HG03460 (cell line): ENCODE data around the gene ENDOD1.
"Not testable (repeated sequence)": the region's sequence is repeated elsewhere in the genome, so short reads cannot be mapped to it uniquely, and the experiment has no call there.

Source experiments
- ATAC-seq: cut with Tn5 transposase; IDR thresholded peaks from one replicate; pipeline ENCODE4 v1.9.1; 2021; ENCODE audit not compliant: unreplicated experiment

The ENDOD1 gene

DNA sequence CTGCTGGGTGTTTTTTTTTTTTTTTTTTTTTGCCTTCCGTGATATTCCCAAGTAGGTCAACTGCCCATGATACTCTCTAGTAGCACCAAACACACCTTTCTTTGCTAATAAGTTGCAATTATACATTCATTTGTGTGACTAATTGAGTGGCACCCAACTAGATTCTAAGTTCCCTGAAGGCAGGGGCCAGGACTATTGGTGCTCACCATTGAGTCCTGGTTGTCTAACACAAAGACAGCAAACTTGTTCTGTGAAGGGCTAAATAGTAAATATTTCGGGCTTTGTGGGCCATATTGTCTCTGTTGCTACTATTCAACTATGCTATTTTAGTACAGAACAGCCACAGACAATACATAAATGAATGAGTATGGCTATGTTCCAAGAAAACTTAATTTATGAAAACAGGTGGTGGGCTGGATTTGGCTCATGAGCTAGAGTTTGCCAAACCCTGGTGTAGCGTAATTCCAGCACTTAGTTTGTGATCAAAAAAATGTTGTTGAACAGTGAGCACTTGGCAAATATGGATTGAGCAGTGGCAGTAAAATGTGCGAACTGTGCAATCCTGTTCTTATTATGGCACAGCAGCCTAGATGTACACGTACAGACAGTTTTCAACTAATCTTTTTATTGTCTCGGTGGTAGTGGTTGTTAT is 11.3 kb downstream of the ENDOD1 start:
- ATAC-seq, result no peak

DNA sequence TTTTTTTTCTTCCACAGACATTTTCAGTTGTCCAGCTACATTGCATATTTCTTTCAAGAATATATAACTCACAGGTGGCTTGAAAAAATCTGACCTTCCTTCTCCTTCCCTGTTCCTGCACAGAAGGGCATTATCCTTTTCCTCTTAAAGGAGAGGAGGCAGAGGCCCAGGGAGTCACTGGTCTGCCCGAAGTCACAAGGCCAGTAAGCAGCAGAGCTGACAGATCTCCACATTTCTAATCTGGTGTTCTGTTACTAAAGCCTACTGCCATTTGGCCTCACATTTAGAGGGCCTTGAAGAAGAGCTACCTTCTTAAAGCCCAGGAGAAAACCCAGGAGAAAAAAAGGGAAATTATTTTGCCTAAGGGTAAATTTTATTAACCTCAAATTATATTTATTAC is 12.3 kb downstream of the ENDOD1 start:
- no peak for ATAC-seq

DNA sequence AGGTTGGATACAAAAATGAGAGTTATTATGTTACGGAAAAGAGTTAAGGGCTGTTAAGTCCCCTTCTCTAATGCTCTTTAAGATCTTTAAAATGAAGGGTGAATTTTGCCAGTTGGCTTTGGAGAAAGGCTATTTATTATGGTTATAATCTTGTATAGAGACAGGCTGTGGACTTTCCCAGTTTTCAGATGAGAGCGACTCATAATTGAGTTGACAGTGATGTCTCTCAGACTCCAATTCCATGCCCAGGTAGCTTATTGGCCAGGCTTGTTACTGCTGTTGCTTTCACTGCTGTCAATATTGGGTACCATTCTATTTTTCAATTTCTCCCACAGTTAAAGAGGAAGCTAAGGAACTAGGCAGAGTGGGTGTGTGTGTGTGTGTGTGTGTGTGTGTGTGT is 13.1 kb downstream of the ENDOD1 start:
- no peak for ATAC-seq

DNA sequence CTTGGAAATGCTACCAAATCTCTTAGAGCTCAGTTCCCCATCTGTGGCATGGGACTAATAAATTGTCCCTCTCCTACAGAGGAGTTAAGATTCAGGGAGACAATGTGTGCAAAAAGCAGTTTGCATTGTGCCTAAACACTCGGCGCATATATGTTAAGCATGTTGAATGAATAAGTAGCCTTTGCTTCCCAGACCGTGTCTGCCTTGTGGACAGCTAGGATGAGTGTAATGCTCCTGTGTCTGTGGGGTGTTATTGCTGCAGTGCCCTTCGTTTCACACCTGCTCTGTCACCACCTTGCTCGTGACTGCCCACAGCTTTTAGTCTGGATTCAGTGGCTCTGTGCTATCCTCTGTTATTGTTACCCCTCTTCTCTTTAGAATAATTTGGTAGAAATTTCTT is 14.1 kb downstream of the ENDOD1 start:
- no peak for ATAC-seq

DNA sequence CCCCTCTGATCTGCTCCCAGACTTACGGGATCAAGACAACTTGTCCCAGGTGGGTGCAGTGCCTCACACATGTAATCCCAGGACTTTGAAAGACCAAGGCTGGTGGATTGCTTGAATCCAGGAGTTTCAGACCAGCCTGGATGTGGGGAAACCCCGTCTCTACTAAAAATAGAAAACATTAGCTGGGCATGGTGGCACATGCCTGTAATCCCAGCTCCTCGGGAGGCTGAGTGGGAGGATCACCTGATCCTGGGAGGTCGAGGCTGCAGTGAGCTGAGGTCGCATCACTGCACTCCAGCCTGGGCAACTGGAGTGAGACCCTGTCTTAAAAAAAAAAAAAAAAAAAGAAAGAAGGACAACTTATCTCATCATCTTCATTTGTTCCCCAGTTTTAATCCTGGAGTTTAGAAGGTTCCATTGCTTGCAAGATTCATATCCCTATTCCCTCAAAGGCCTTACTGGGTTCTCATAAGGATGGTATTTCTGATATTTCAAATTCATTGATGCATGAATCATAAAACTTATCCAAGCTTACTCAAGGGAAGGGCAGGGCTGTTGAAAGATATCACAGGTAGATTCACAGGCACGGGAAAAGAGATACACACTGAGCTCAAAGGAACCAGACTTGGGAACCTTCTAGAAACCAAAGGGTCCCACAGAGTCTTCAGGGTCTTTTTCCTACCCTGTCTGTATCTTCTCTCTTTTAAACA is 14.6 kb downstream of the ENDOD1 start:
- no peak for ATAC-seq

DNA sequence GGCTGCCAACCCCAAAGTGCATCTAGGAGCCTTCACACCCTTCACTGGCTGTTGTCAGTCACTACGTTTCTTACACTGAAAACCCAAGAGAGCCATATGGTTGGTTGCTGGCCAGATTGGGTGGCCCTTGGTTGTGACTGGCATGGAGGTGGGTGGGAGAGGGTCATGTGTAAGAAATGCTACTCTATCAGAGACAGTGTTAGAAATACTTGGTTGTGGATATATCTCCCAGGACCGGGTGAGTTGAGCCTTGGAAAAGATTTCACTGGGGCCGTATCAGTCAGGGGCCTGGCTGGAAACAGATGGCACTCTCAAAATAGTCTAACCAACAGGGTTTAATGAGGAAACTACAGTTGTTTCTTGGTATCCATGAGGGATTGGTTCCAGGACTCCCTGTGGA is 15.2 kb downstream of the ENDOD1 start:
- no peak for ATAC-seq

DNA sequence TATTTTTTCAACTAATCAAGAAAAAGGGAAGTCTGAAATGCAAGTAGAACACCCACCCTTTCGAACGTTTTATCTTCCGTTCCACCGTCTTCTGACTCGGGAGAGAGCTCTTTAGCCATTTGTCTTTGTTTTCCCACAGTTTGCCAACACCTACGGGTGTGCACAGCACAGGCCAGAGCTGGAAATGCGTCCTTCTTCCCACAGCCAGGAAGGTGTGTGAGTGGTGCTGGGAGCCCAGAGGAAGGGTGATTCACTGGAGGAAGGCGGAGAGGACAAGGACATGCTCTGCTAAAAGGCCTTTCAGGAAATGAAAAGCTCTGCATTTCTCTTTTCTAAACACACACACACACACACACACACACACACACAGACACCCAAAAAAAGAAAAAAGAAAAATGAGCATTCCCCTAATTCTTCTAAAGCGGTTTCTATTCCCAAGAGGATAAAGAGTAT is 18.5 kb downstream of the ENDOD1 start:
- no peak for ATAC-seq

DNA sequence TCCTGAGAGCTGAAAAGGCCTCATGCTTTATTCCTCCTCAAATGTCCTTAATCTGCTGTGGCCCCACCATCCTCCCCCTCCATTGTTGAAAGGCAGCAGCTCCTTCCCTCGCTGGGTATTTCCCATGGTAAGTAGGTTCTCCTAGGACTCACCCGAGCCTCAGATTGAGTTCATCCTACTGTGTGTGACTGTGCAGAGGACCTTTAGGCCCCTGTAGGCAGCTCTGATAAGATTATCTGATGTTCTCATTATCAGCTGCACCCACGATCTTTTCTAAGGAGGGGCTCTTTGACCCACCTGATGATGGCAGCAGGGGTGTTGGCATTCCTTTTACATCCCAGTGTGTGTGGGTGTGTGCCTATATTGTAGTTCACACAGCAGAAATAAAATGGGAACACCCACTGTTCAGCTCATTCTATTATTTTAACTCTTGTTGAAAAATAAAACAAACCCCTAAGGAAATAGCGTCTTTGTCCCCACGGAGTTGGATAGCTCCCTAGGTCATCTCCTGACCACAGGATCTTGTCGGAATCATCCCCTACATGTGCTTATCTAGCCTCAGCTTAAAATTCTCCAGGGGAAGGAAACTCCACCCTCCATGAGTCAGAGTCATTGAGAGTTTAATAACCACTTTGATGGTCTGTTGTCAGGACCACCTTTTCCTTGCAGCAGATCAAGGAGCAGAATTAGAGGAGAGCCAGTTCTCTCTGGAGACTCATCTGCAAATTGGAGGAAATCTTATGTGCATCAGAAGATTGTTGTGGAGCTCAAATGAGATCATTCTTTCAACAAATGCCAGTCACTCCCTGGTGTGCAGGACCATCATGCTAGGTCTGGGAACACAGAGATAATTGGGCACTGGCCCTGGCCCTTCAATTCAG is 19.3 kb downstream of the ENDOD1 start:
- no peak for ATAC-seq

DNA sequence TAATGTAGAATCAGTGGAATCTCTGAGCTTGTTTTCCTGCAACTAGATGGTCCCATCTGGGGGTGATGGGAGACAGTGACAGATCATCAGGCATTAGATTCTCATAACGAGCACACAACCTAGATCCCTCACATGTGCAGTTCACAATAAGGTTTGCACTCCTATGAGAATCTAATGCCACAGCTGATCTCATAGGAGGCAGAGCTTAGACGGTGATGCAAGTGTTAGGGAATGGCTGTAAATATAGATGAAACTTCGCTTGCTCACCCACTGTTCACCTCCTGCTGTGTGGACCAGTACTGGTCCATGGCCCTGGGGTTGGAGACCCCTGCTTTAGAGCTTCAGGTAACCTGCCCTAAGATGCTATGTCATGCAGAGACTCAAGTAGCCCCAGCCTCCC is 21.8 kb downstream of the ENDOD1 start:
- not testable (repeated sequence) for ATAC-seq

DNA sequence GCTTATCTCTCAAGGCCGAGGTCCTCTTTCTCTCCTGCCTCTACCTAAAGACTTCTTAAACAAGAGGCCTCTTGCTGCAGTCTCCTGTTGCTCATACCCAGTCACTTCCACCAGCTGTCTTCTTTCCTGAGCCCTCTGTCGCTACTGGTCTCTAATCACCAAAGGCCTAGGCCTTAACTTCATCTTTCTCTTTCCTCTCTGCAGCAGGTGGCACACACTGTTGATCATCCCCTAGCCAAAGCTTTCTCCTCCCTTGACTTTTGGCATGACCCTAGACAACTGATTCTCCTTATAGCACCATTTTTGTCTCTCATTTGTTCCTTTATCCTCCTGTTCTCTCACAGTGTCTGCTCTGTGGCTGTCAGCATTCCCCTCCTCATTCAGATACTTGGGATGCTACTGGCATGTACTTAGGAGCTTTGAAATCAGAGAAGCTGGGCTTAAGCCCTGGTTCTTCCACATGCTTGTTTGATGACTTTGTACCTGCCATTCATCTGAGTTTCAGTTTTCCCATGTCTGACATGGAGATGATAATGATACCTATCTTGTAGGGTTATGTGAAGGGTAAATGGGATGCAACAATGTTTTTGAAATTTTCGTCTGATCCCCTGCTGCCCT is 22.4 kb downstream of the ENDOD1 start:
- no peak for ATAC-seq

DNA sequence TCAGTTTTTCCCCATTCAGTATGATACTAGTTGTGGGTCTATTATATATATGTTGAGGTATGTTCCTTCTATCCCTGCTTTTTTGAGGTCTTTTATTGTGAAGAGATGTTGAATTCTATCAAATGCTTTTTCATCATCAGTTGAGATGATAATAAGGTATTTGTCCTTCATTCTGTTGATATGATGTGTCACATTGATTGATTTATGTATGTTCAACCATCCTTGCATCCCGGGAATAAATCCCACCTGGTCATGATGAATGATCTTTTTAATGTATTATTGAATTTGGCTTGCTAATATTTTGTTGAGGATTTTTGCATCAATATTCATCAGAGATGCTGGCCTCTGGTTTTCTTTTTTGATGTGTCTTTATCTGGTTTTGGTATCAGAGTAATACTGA is 26.0 kb downstream of the ENDOD1 start:
- no peak for ATAC-seq

DNA sequence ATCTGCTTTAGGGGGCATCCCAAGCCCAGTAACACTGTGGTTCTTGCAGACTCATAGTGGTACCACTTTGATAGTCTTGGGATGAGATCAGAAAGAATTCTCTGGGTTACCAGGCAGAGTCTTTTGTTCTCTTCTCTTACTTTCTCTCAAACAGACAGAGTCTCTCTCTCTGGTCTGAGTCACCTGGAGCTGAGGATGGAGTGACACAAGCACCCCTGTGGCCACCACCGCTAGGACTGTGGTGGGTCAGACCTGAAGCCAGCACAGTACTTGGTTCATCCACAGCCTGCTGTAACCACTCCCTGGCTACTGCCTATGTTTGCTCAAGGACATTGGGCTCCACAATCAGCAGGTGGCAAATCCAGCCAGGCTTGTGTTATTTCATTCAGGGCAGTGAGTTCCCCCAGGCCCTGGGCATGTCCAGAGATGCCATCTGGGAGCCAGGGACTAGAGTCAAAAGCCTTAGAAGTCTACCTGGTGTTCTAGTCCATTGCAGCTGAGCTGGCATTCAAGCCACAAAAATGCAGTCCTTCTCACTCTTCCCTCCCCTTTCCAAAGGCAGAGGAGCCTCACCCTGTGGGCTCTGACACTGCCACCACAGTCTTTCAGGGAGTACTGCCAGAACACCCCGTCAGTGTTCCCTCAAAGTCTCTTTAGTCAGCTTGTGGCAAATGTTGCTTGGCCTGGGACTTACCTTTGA is 29.9 kb downstream of the ENDOD1 start:
- ATAC-seq, result no peak

DNA sequence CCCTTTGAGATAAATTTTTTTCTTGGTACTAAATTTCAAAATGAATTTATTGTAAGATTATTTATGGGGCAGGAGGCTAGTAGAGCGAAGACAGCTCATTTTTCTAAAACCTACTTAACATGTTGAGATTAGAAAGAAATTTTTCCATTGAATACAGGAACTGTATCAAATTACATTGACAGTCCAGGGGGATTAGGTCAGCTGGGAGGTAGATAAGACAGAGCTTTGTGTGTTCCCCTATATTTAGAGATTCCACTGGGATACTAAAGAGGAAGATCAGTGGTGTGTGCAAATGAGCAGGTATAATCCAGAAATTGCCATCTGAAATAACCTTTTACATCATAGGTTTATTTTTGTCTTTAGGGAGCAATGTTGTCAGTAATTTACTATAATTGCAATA is 32.1 kb downstream of the ENDOD1 start:
- no peak for ATAC-seq

DNA sequence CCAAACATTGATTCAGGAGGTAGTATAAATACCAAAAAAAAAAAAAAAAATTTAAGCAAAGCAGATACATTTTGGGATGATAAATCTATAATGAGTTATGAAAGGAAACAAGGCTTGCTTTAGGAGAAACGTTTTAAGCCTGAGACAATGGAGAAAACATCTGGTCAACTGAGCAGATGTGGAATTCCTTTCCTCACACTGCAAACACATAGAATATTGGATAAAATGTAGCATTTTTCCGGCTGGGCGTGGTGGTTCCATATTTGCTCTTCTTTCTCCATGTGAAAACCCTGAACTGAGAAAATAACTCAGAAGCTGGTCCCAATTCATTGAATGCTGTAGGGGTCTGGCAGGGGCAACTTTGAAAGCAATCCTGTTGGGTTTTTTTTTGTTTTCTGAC is 33.9 kb downstream of the ENDOD1 start:
- no peak for ATAC-seq

DNA sequence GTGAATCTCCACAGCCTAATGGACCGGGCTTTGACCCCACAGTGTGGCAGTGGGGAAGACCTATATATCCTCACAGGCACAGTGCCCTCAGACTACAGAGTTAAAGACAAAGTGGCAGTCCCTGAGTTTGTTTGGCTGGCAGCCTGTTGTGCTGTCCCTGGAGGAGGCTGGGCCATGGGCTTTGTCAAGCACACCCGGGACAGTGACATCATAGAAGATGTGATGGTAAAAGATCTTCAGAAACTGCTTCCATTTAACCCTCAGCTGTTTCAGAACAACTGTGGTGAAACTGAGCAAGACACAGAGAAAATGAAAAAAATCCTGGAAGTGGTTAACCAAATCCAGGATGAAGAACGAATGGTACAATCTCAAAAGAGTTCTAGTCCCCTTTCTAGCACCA is 39.0 kb downstream of the ENDOD1 start:
- no peak for ATAC-seq

DNA sequence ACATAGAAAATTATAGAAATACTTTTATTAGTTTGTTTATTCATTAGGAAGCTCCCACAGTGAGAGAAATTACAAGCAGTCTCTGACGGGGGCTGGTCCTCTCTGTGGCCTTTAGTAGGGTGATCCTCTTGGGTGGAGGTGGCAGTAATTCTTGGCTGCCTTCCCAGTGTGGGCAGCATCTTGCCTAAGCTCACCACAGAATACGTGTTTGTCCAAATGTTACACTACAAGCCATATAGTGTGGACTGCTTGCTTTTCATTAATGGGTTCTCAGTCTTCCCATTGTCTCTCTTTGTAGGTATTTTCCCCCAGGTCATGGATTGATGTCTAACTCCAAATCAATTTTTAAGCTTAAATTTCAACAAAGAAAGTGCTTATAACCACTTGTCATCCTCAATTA is 43.3 kb downstream of the ENDOD1 start:
- ATAC-seq, result no peak

DNA sequence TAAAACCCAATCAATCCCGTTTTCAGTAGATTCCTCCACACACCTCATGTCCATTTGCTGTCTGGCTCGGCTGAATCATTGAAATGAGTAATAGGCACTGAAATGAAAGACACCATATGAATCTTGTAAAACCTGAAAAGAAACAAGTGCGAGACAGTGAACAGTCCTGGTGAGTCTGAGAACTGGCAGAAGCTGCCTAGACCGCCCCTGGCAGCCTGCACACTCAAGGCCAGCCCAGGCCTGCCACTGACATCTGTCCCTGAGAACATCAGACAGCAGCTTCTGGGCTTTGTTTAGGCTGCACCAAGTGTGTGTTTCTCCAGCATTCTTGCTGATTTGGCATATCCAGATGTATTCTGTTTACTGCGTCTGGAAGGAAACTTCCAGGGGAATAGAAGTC is 44.8 kb downstream of the ENDOD1 start:
- no peak for ATAC-seq

DNA sequence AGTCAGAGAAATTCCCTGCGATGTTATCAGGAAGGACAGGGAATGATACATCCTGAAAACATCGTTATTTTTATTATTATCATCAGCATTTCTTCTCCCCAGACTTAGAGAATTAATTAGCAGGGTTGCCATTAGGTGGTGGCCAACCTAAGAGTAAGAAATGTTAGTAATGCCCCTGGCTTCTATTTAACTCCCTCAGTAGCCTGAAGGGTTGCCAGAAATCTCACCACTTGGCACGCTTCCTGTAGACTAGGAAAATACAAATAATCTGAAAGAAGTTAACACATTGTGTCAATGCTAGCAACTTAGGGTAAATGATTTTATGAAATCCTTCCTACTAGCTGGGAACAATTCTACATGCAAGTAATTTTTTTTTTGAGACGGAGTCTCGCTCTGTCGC is 45.5 kb downstream of the ENDOD1 start:
- ATAC-seq, result no peak

DNA sequence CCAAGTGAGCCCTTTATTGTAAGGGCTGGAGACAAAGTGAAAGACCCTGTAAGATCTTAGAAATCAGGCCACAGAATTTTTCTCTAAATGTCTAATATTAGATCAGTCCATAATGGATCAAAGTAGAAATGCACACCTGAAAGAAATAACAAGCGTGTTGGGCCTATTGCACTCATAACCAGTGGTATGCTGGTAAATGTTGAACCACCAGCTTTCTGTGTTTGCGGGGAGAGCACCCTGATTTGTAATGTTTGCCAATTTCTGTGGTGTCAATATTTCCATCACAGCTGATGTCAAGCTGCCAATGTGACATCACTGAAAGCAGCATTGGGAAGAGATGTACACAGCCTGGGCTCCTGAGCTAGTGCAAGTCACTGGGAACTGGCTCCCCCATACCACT is 46.2 kb downstream of the ENDOD1 start:
- ATAC-seq, result no peak

DNA sequence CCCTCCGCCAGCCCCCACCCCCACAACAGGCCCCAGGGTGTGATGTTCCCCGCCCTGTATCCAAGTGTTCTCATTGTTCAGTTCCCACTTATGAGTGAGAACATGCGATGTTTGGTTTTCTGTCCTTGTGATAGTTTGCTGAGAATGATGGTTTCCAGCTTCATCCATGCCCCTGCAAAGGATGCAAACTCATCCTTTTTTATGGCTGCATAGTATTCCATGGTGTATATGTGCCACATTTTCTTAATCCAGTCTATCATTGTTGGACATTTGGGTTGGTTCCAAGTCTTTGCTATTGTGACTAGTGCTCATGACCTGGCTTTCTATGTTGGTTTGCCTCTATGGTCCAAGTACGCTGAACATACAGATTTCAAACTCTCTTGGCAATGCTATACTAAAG is 47.1 kb downstream of the ENDOD1 start:
- not testable (repeated sequence) for ATAC-seq

DNA sequence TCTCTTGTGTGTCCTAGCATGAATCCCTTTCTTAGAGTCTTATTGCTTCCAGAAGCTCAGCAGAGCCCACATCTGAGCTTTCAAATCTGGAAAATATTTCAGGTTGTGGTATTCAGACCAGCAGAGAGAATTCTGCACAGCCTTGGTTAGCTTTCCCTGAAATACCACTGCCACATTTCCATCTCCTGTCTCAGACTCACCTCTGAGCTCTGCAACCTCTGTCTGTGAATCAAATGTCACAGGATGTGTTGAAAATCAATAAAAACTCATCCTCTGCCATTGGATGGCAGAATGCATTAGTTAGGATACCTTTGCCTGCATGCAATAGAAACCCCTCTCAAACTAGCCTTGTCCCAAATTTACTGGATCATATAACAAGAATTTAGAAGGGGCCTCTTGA is 47.7 kb downstream of the ENDOD1 start:
- ATAC-seq, result no peak
